Loucy (cell line): ENCODE results near the gene EXOC2.

Experiments used
- CTCF ChIP-seq: fragments of 200-600 bp; sonication (generic); conservative IDR thresholded peaks from 2 replicates; pipeline ENCODE4 v1.5.1; 2014; ENCODE audit warnings: mild to moderate bottlenecking, antibody characterized with exemption, low read length
- EZH2phosphoT487 ChIP-seq: fragments of 200-600 bp; IDR thresholded peaks from 2 replicates; pipeline ENCODE4 v1.6.1; 2018; ENCODE audit warnings: antibody characterized with exemption, mild to moderate bottlenecking, moderate library complexity, borderline replicate concordance

- TF ChIP-seq CTCF, result no peak
- TF ChIP-seq EZH2phosphoT487, result no peak
These were observed 17.9 kb upstream of the EXOC2 start for GRCh38 chr6:710601-711571.
